Measurements from ENCODE around the gene PTPN2.
"Not testable (repeated sequence)": the region's sequence is repeated elsewhere in the genome, so short reads cannot be mapped to it uniquely, and the experiment has no call there.

Gene PTPN2

GRCh38 chr18:12825230-12825629, 58.8 kb downstream of the PTPN2 start:
- no peak for DNase-seq (ENCODE audit: low read depth)

DNA sequence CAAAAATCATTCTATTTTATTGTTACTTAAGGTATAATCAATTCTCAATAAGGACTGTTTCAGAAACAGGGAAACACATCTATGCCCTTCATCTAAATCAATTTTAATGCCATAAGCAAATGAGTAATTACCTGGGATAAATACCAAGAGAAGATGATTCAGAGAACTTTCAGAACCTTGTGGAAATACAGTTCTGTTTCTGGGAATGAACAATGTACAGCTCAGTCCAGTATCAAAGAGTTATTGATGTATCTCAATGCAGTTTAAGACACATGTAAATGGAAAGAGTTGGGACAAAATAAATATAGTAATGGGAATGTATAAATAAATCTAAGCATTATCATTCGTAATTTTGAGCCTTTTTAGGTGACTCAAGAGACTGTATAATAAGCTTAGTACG, 60.1 kb downstream of the PTPN2 start:
- no peak for DNase-seq (ENCODE audit: low read depth)

DNA sequence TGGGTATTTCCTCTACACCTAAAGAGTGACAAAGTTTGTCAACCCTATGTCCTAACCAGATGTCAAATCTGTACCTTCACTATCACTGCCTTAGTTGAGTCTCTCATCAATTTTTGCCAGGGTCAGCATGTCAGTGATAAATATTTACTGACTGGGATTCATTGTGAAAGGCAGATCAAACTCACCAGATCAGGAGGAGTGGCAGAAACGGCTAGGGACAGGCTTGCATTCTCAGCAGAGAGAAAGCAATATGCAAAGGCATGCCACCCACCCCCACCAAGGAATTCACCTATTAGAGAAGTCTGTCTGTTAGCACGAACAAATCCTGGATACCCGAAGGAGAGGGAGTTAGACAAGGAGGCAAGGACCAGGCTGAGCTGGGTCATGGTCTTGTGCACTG, 62.6 kb downstream of the PTPN2 start:
- no peak for DNase-seq (ENCODE audit: low read depth)

DNA sequence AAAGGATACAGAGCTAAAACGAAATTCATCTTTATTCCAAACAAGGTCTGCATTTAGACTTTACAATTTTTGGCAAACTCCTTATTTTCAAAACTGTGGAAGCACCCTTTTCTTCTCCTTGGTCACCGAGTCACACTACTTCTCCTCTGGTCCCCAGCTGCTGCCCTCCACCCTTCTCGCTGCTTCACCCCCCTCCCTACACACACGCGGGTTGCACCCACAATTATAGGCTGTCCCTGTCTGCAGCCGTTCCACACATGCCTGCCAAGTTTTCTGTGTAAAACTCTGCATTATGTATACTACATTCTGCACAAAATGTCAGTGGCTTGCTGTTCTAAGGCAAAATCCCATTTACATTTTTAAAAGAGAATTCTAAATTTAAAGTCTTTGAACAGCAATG, 63.5 kb downstream of the PTPN2 start:
- DNase-seq (ENCODE audit: low read depth), result no peak

GRCh38 chr18:12819841-12820240, 64.2 kb downstream of the PTPN2 start:
- no peak for DNase-seq (ENCODE audit: low read depth)

GRCh38 chr18:12819322-12819721, 64.7 kb downstream of the PTPN2 start:
- no peak for DNase-seq (ENCODE audit: low read depth)

DNA sequence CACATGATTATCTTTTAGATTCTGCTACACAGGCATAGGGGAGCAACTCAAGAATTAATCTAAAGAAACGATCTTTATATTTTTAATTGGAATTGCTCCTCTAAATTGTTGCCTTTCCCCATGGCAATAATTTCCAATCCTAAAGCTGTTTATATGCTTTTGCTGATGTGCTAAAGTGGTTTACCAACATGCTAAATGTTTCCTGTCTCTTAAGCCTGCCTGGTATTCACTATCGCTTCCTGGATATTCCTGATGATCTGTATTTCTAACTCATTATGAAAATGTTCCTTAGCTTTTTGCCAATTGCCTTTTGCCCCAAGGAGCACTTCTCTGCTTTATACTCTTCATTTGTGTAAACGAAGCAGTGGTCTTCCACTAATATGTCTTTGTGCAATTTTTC, 65.8 kb downstream of the PTPN2 start:
- no peak for DNase-seq (ENCODE audit: low read depth)

GRCh38 chr18:12816451-12816850, 67.6 kb downstream of the PTPN2 start:
- DNase-seq (ENCODE audit: low read depth), result no peak

- no peak for DNase-seq (ENCODE audit: low read depth)
Measured at GRCh38 chr18:12811191-12811950, 72.7 kb downstream of the PTPN2 start.

- DNase-seq (ENCODE audit: low read depth), result no peak
Measured at GRCh38 chr18:12803069-12803936, 80.7 kb downstream of the PTPN2 start.

- no peak for DNase-seq (ENCODE audit: low read depth)
Measured at GRCh38 chr18:12802538-12802937, 81.5 kb downstream of the PTPN2 start.

DNA sequence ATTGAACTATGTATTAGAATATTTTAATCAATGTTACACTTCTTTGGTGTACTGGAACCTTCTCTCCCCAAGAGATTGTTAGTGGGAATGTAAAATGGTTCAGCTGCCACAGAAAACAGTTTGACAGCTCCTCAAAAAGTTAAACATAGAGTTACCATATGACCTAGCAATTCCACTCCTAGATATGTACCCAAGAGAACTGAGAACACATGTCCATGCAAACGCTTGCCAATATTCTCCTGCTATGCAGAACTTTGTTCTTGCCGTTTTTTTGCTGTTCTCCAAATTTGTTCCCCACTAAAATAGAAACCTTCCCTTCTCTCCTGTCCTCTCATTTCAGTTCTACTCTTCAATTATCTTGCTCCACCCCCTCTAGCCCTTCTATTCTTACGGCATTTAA, 87.6 kb downstream of the PTPN2 start:
- DNase-seq (ENCODE audit: low read depth), result no peak

- DNase-seq (ENCODE audit: low read depth), result no peak
Measured at GRCh38 chr18:12791610-12792009, 92.4 kb downstream of the PTPN2 start.

DNA sequence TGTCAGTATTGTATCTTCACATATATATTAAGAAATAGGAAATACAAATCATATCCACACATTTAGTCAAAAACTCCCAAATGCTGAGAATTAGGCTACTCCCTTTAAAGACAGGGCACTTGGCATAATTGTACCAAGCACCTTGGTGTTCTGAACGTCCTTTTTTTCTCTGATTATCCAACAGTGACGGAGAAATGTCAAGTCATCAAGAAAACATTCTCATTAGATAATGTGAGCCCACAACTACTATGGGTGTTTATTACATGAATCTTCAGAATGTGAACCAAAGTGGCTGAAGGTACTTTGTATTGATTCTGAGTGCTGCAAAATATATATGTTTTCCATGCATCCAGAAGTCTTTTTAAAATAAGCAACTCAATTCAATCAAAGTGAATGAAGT, 97.4 kb downstream of the PTPN2 start:
- DNase-seq (ENCODE audit: low read depth), result no peak

DNA sequence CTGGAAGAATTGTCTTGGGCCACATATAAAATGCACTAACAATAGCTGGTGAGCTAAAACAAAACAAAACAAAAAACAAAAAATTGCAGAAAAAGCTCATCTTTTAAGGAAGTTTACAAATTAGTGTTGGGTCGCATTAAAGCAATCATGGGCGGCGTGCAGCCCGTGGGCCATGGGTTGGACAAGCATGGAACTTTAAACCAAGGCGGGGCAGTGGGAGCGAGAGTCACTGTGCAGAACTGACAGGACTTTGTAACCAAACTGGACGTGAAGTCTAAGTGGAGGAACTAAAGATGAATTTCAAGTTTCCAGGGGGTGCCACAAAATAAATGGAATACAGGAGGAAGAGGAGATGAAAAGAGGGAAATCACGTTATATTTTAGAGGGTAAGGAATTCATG, 100.5 kb downstream of the PTPN2 start:
- DNase-seq (ENCODE audit: low read depth), result no peak

DNA sequence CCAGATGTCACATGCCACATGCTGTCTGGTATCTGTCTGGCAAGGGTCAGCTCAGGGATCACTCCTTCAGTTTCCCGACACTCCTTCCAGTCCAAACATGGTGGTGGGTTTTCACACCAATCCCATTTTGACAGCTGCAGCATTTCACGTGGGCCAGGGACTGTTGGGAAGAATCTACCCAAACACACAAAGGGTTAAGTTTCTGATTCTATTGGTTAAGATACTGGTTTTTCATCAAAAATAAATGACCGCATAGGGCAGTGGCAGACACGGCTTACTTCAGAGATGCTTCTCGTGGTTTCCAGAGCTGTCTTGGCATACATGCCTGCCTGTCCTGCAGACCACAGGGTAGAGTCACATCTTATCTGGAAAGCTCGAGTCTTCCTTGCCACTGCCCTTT, 101.5 kb downstream of the PTPN2 start:
- DNase-seq (ENCODE audit: low read depth), result no peak

DNA sequence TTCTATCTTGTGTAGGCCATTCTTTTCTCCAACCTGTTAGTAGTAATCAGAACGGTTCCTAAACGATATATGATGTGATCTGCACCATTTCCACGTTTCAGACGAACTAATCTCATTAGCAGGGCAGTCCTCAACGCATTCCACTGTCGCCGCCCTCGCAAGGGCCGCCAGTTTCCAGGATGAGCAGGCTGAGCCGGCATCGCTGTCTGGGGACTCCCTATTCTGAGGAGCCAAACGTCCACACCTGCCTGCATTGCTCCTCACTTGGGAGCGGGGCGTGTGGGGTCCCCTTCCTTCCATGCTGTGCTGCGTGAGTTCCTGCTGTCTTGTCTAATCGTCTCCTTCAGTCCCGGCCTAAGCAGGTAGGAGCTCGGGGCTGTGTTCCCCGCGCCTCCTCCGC, 104.6 kb downstream of the PTPN2 start:
- no peak for DNase-seq (ENCODE audit: low read depth)

GRCh38 chr18:12779043-12779442, 105.0 kb downstream of the PTPN2 start:
- no peak for DNase-seq (ENCODE audit: low read depth)

- DNase-seq (ENCODE audit: low read depth), result no peak
Measured at GRCh38 chr18:12777500-12777944, 106.5 kb downstream of the PTPN2 start.

DNA sequence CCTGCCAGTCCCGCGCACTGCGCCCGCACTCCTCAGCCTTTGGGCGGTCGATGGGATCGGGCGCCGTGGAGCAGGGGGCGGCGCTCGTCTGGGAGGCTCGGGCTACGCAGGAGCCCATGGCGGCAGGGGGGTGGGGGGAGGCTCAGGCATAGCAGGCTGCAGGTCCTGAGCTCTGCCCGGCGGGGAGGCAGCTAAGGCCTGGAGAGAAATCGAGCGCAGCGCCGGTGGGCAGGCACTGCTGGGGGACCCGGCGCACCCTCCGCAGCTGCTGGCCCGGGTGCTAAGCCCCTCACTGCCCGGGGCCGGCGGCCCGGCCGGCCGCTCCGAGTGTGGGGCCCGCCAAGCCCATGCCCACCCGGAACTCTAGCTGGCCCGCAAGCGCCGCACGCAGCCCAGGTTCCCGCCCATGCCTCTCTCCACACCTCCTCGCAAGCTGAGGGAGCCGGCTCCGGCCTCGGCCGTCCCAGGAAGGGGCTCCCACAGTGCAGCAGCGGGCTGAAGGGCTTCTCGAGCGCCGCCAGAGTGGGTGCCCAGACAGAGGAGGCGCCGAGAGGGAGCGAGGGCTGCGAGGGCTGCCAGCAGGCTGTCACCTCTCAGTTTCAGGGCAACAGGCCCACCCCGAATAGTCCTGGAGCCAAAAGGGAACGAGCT, 107.1 kb downstream of the PTPN2 start:
- no peak for DNase-seq (ENCODE audit: low read depth)

- DNase-seq (ENCODE audit: low read depth), result not testable (repeated sequence)
Measured at GRCh38 chr18:12776415-12776814, 107.6 kb downstream of the PTPN2 start.

- DNase-seq (ENCODE audit: low read depth), result no peak
Measured at GRCh38 chr18:12774982-12775381, 109.1 kb downstream of the PTPN2 start.

- no peak for DNase-seq (ENCODE audit: low read depth)
Measured at GRCh38 chr18:12773369-12773768, 110.7 kb downstream of the PTPN2 start.

Data from stimulated activated CD8-positive, alpha-beta memory T cell treated with anti-CD3 and anti-CD28 coated beads, Interleukin-4, amount 100 ng/mL, for 24 hours (primary cell).